Middle frontal gyrus (tissue), 1 donor: ENCODE results near the gene ZDHHC7.

ENCODE experiments used
- DNase-seq: peaks from one replicate; pipeline ENCODE4 v3.0.0-alpha.2; 2015; ENCODE audit warnings: low spot score; ENCODE audit errors: extremely low spot score

ZDHHC7 gene

DNA sequence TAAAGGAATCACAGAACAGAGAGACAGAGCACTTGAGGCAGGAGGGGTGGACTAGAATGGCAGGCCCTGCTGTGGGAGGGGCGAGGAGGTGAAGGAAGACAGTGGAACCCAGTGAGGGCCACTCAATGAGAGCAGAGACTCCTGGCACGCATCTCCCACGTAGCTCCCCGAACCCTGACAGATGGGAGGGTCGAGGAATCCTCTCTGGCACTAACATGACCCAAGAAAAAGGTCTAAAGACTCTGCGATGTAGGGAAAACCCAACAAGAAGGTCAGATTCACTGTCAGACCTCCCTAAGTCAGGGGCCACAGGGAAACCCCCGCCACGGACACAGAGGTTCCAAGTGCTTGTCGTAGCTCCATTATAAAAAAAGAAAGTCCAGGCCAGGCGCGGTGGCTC is 15.0 kb downstream of the ZDHHC7 start:
- DNase-seq = no peak

DNA sequence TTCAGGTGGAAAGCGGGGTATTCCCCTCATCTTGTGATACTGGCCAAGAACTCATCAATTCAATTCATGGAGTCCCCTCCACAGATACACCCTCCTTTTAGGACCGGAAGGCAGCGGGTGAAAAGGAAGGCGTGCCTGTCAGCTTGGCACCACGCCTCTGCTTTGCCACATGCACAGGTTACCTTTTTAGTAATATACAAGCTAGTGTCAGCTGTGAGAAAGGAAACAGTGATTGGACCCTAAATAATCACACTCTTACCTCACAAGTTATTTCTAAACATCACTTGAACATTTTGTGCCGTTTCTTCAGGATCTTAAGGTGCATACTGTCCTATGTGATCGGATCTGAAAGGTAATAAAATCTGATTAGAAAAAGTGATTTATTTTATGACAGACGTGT is 15.7 kb downstream of the ZDHHC7 start:
- DNase-seq = no peak

DNA sequence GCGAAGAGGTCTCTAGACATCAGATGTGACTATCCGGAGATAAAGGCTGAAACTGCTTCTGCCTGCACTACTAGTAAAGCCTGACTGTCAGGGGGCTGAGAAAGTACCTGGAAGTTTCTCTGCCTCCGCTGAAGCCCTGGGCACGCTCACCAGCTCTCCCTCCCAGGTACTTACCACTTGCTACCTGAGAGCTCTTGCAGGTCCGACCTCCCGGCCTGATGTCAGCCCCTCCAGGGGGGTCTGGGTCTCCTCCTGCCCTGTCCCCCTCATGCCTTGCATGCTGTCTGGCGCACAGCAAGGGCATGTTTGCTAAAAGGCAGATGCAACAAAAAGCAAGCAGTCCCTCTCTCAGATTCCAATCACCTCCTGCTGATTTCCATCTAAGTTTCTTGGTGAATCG is 17.4 kb downstream of the ZDHHC7 start:
- DNase-seq = no peak

DNA sequence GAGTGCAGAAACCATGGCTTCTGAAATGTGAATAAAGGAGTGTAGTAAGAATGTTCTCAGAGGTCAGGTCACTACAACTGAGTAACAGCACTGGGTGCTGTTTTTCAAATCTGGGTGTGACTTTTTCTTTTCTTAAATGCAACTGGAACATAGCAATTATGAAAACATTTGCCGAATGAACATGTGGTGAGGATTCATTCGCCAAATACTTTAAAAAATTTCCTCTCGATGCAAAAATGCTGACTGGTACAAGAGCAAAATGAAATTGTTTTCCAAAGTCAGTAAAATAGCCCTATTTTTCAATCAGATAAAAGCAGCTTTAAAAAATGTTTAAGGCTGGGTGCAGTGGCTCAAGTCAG is 18.6 kb downstream of the ZDHHC7 start:
- no peak for DNase-seq

DNA sequence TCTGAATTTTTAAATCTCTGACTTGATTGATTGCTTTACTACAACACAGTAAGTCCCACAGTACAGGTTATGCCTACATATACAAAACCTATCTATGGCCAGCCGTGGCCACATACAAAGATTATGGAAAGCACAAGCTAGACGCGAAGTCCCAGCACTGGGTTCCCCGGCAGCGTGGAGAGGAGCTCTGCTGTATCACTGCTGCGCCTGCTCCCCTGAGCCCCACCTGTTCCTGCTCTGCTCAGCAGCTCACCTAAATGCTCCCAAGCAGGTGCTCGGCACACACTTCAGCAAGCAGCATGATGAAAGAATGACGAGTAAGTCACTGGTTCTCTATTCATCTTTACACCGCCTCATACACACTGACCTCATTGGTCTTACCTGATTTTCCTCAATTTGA is 20.6 kb downstream of the ZDHHC7 start:
- DNase-seq = no peak

DNA sequence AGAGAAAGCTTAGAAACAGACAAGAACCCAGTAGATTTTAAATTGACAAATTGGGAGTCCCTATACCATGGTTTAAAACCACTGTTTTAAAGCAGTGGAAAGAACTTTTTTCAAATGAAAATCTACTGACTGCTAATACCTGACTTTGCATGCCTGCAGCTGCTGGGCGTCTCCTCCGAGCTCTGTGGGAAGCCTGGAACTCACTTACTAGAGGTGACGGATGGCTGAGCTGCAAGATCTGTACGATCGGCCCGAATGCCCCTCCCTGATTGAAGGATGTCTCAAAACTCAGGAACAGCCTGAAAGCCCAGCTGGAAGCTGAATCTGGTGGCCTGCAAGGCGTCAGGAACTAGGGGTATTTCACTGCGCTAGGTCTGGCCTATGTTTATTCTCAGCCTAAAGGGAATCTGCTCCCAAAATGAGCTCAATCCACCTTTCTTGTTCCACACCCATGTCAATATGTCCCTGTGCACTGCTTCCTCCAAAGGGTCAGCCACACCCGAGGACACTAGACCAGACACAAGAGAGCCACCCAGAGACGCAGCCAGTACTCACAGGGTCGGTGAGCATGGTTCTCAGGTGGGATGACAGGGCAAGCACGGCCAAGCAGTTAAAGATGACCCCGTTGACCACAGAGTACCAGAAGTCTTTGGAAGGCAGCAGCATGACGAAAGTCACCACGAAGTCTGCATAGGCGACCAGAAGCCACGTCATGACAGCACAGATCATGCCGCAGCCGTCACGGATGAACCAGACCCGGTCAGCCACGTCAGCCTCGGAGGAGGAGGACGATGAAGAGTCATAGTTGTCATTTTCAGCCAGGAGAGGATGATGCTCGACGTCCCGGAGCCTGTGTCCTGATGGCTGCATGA is 21.4 kb downstream of the ZDHHC7 start:
- no peak for DNase-seq

- DNase-seq = no peak
Measured at GRCh38 chr16:84988328-84989080, 22.8 kb downstream of the ZDHHC7 start.

DNA sequence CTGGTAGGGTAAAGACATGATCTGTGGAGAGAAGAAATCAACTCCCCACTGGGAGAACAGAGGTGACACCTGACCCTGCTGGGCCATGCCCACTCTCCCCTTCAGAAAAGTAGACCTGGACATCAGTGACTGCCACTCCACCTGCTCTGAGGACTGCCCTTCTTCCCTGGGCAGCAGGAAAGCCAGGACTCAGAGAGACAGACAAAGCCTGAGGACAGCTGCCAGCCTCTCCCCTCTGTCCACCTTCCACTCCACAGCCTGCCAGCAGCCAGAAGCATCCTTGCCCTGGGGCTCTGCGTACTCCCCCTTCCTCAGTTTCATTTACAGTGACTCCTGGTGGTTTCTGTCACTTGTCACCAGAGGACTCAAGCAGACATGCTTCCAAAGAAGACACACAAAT is 24.5 kb downstream of the ZDHHC7 start:
- DNase-seq = no peak

DNA sequence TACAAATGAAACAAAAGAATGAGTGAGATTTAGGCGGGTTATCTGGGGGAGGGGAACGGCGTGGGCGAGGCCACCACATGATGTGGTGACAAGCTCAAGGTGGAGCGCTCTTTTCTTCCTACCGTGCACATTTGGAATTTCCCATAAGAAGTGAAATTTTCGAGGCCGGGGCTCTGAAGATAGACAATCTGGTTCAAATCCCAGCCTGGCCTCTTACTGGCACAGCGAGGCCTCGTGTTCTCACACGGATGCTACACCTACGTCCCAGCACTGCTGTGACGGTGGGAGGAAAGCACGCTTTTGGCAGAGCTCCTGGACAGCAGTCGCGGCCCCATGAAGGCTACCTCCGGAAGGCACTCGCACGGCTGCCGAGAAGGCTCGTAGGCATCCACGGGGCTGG is 25.2 kb downstream of the ZDHHC7 start:
- no peak for DNase-seq

DNA sequence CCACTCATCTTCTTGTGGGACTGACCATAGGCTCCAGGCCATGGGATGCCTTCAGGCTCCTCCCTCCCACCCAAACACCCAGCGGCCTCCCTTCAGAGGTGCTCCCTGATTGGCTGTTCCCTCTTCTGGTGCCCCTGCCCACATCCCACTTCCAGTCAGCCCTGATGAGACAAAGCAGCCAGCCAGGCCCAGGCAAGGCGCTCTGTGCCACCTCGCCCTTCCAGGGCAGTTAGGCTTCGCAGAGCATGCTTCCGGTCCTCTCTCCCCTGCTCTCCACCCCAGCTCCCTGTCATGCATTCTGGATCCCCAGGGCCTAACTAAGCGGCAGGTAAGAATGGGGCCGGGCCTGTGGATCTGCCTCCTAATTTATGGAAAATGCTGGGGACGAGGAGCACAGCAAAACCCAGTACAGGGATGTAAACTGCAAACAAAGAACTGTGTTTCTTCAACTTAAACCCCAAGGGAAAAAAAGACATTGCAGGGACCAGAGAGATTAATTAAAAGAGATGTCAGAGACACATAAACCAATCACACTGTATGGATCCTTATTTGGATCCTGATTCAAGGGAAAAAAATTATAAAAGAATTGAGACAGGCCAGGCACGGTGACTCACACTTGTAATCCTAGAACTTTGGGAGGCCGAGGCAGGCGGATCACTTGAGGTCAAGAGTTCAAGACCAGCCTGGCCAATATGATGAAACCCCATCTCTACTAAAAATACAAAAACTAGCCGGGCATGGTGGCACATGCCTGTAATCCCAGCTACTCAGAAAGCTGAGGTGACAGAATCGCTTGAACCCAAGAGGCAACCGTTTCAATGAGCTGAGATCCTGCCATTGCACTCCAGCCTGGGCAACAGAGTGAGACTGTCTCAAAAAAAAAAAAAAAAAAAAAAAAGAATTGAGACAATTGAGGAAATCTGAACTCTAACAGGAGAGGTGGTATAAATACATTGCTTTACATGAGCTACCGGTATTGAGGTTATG is 26.0 kb downstream of the ZDHHC7 start:
- DNase-seq = no peak

DNA sequence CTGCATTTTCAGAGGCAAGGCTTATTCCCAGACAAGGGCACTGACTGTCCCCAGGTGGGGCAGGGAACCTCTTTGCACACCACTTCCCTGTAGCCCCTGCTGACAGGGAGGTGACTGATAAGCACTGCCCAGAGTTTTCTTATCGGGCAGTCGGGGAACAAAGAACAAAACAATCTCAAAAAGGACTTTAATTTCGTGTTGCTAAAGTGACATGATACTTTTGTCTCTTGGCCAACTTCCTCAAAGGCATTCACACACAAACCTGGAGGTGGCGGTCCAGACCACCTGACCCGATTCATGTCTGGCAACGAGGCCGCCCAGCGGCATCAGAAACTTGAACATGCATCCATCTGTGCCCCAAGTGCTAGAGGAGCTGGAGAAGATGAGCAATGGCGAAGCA is 28.9 kb downstream of the ZDHHC7 start:
- DNase-seq = no peak

- DNase-seq = no peak
Measured at GRCh38 chr16:84979516-84979915, 31.8 kb downstream of the ZDHHC7 start.

GRCh38 chr16:84976644-84977400 is 34.5 kb downstream of the ZDHHC7 start:
- no peak for DNase-seq

- no peak for DNase-seq
Measured at GRCh38 chr16:84975522-84975921, 35.8 kb downstream of the ZDHHC7 start.

DNA sequence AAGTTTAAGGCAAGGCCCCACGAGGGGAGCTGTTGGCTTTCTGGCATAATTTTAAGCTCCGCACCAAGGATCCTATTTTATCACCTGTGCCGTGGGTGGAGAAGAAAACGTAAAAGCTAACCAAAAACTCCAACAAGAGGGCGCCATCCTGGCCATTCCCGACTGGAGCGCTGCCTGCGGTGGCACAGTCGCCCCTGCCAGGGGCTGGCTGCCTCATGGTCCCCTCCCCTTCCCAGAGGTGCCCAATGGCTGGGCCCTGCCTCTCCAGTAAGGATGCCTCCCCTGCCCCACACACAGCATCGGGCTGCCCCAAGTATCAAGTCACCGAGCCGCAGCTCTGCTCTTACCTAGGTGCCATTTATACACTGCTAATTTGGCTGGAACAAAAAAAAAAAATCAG is 36.3 kb downstream of the ZDHHC7 start:
- no peak for DNase-seq

DNA sequence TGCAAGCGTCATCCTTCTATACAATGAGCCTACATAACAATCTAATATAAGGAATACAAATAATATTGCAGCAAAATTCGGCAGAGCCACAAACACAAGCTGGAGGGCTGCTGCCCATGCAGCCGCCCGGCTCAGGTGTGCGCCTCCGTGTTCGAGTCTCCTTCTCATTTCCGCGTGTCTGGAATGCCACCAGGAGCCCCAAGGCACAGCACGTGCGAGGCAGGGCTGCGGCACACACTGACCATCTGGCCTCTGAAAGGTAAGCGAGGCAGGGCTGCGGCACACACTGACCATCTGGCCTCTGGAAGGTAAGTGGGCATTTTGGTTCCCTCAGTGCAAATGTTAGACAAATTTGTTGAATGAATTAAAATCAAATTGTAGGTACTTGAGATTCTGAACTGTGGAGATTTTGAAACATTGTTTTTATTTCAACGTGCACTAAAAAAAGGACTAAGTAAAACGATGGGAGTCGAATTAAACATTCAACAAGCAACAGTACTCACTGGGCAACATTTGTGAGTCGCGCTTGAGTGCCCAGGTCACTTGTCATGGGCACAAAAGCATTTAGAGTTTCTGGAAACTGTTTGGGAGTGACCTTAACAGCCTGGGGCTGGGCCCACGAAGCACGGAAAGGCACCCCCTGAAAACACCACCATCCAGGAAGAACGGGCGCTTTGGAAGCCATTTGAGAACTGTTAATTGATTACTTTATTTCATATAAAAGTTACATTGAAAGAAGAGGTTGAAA is 37.4 kb downstream of the ZDHHC7 start:
- DNase-seq = no peak

GRCh38 chr16:84973236-84973635 is 38.1 kb downstream of the ZDHHC7 start:
- DNase-seq = no peak

DNA sequence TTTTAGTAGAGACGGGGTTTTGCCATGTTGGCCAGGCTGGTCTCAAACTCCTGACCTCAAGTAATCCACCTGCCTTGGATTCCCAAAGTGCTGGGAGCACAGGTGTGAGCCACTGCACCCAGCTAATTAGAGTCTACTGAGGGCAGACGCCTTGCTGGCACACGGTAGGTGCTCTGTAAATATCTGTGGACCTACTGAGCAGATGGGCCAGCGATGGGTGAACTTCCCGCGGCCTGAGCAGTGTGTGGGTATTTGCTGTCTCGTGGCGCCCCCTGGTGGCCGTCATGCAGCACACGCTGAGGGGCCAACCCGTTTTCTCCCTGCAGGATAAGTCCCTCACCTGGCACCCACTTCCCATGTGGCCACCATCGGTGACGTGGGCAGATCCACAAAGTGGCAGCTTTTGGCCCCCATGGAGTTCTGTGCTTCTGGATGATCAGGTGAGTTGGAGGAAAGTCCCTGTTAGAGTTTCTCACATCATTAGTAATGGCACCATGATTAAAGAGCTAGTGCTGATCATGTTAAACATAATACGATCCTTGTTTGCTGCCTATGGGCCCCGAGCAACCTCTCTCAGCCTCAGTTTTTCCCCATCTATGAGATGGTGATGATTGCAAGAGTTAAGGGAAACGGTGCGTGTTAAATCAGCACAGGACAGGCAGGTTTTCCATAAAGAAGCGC is 40.7 kb downstream of the ZDHHC7 start:
- peak; percentile 56 for DNase-seq

DNA sequence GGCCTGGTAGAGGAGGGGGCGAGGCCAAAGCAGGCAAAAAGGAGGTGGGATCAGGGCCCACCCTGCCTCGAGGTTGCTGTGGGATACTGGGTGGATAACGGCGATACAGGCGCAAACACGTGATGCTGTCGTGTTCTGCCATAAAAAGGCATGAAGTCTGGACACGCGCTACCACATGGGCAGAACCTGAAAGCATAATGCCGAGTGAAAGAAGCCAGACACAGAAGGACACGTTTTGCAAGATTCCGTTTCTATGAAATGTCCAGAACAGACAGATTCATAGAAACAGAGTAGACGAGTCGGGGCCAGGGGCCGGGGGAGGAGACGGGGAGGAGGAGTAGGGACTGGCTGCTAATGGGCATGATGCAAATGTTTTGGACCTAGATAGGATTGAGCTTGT is 43.5 kb downstream of the ZDHHC7 start:
- no peak for DNase-seq
